ENCODE data around the gene IL12B.

- TF ChIP-seq EZH2 (IDR thresholded peaks at IDR 0.05; ENCODE audit: low read length) (no peak), CTCF (optimal IDR thresholded peaks at IDR 0.05 in 1 of 3, IDR thresholded peaks at IDR 0.05 in 1 of 3, conservative IDR thresholded peaks at IDR 0.05 in 1 of 3; ENCODE audit: extremely low read depth in 1 of 3, insufficient read depth in 2 of 3, low read length in 3 of 3) (no peak)
Observed at GRCh38 chr5:159310511-159310910, 19.8 kb downstream of the IL12B start.
